Measurements from ENCODE around the gene LRRC19.
A peak's percentile ranks its signal among the peaks of the same experiment; 100 is the strongest.

The LRRC19 gene

DNA sequence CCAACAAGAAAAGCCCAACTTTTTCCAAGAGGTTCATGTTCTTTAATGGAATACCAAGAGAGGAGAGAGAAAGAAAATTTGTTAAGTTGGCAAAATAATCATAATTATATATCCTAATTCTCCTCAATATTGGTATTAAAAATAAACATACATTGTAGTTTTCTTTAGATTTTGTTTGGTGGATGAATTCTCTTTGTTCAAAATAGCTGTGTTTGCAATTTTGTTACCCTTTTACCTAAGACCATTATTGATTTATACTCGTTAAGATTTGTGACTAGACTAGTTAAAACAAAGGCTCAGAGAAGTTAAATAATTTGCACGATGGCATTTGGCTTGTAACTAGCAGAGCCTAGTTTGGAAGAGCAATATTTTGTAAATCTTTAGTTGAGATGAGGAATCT, 9.7 kb downstream of the LRRC19 start:
- H3K27ac ChIP-seq: no peak overlapping the region
- TF ChIP-seq, protein P1, sequence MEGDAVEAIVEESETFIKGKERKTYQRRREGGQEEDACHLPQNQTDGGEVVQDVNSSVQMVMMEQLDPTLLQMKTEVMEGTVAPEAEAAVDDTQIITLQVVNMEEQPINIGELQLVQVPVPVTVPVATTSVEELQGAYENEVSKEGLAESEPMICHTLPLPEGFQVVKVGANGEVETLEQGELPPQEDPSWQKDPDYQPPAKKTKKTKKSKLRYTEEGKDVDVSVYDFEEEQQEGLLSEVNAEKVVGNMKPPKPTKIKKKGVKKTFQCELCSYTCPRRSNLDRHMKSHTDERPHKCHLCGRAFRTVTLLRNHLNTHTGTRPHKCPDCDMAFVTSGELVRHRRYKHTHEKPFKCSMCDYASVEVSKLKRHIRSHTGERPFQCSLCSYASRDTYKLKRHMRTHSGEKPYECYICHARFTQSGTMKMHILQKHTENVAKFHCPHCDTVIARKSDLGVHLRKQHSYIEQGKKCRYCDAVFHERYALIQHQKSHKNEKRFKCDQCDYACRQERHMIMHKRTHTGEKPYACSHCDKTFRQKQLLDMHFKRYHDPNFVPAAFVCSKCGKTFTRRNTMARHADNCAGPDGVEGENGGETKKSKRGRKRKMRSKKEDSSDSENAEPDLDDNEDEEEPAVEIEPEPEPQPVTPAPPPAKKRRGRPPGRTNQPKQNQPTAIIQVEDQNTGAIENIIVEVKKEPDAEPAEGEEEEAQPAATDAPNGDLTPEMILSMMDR (conservative IDR thresholded peaks at IDR 0.05): no peak

GRCh38 chr9:26983340-26983739, 22.1 kb downstream of the LRRC19 start:
- H3K27ac ChIP-seq: no peak overlapping the region
- TF ChIP-seq, protein P1 (conservative IDR thresholded peaks at IDR 0.05): no peak

- H3K27ac ChIP-seq: no peak overlapping the region
- TF ChIP-seq, protein P1 (conservative IDR thresholded peaks at IDR 0.05): peak; percentile 67
Measured at GRCh38 chr9:26975728-26976707, 29.5 kb downstream of the LRRC19 start.

GRCh38 chr9:26974927-26975326, 30.5 kb downstream of the LRRC19 start:
- TF ChIP-seq, protein P1 (conservative IDR thresholded peaks at IDR 0.05): no peak
- no peak overlapping the region for H3K27ac ChIP-seq

DNA sequence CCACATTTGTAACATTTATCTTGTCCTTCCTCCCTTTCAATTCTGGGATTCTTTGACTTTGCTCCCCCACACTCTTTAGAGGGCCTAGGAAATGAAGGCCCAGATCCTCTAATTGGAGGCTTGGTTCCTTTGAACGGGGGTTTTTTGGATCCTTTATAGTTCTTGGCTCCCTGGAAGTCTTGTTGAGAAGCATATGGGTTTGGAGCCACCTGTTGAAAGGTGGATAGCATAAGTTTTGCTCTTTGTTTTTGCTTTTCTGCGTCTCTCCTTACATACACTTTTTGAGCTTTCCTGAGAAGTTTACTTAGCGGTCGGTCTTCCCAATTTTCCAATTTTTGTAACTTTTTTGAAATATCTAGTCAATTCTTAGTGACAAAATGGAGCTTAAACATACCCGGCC, 31.5 kb downstream of the LRRC19 start:
- TF ChIP-seq, protein P1 (conservative IDR thresholded peaks at IDR 0.05): no peak
- no peak overlapping the region for H3K27ac ChIP-seq

DNA sequence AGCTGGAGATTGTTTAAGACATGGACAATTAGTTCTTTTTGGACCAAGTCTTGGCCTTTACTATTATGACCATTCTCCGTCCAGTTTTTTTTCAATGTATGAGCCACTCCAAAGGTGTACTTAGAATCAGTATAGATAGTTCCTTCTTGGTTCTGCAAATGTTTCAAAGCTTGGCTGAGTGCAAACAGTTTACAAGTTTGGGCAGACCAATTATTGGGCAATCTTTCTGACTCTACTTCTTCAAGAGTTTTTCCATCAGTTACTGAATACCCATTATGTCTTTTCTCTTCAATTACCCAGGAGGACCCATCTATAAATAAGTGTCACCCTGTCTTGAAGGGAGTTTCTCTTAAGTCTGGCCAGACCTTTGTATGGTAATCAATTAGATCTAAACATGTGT, 33.8 kb downstream of the LRRC19 start:
- H3K27ac ChIP-seq: no peak overlapping the region
- TF ChIP-seq, protein P1 (conservative IDR thresholded peaks at IDR 0.05): no peak

GRCh38 chr9:26956860-26957233, 48.6 kb downstream of the LRRC19 start:
- peak overlapping the region; percentile 90 for H3K27ac ChIP-seq
- TF ChIP-seq, protein P1 (conservative IDR thresholded peaks at IDR 0.05): no peak
